HEK293T (cell line): ENCODE results near the gene DYNC1I1.

Source experiments
- ARNT ChIP-seq: fragments of 450-650 bp; IDR thresholded peaks from 2 replicates; pipeline ENCODE4 v1.6.1; 2017; ENCODE audit warnings: mild to moderate bottlenecking
- BHLHE40 ChIP-seq: fragments of 450-650 bp; IDR thresholded peaks from 2 replicates; pipeline ENCODE4 v1.6.1; 2016; ENCODE audit warnings: mild to moderate bottlenecking, moderate library complexity, borderline replicate concordance
- CTBP1 ChIP-seq: fragments of 450-650 bp; IDR thresholded peaks from 2 replicates; pipeline ENCODE4 v1.6.1; 2016; ENCODE audit warnings: borderline replicate concordance
- ELF4 ChIP-seq: fragments of 450-650 bp; IDR thresholded peaks from 2 replicates; pipeline ENCODE4 v1.6.1; 2017; ENCODE audit warnings: antibody characterized with exemption
- FOXA1 ChIP-seq: fragments of 450-650 bp; IDR thresholded peaks from 2 replicates; pipeline ENCODE4 v1.6.1; 2016; ENCODE audit warnings: mild to moderate bottlenecking
- FOXM1 ChIP-seq: fragments of 450-650 bp; IDR thresholded peaks from 2 replicates; pipeline ENCODE4 v1.6.1; 2017; ENCODE audit warnings: mild to moderate bottlenecking, borderline replicate concordance
- HDGF ChIP-seq: fragments of 450-650 bp; IDR thresholded peaks from 2 replicates; pipeline ENCODE4 v1.6.1; 2017; ENCODE audit warnings: antibody characterized with exemption, borderline replicate concordance
- L3MBTL2 ChIP-seq: fragments of 450-650 bp; conservative IDR thresholded peaks from 2 replicates; pipeline ENCODE4 v1.6.1; 2016; ENCODE audit warnings: mild to moderate bottlenecking
- LEF1 ChIP-seq: fragments of 450-650 bp; IDR thresholded peaks from 2 replicates; pipeline ENCODE4 v1.6.1; 2017; ENCODE audit warnings: mild to moderate bottlenecking, borderline replicate concordance
- NFRKB ChIP-seq: fragments of 450-650 bp; IDR thresholded peaks from 2 replicates; pipeline ENCODE4 v1.6.1; 2016; ENCODE audit warnings: mild to moderate bottlenecking, moderate library complexity
- SP1 ChIP-seq: fragments of 450-650 bp; IDR thresholded peaks from 2 replicates; pipeline ENCODE4 v1.6.1; 2017
- TARDBP ChIP-seq: fragments of 450-650 bp; IDR thresholded peaks from 2 replicates; pipeline ENCODE4 v1.6.1; 2016

GRCh38 chr7:95908499-95908898 is 136.1 kb downstream of the DYNC1I1 start:
- TF ChIP-seq BHLHE40 = no peak
- TF ChIP-seq LEF1 = no peak
- no peak for TF ChIP-seq TARDBP
- TF ChIP-seq HDGF = no peak
- TF ChIP-seq FOXA1 = no peak
- TF ChIP-seq FOXM1 = no peak
- TF ChIP-seq ARNT = no peak
- TF ChIP-seq CTBP1 = no peak
- no peak for TF ChIP-seq ELF4
- TF ChIP-seq L3MBTL2 = no peak
- no peak for TF ChIP-seq NFRKB
- TF ChIP-seq SP1 = no peak
